Mammary microvascular endothelial cell (primary cell): ENCODE measurements around the gene ZNF454. TPM values are rescaled to one million over a fixed set of nuclear protein-coding genes. Genes with fewer than 3 reads are reported as not detected.

Experiments
- total RNA-seq: library from RNA; depleted of rRNA; stranded (reverse); fragments of >200 nt; gene quantifications from 2 replicates; pipeline ENCODE4 v1.2.3, GENCODE V29; 2015

Gene ZNF454
- total RNA-seq = 0.47 and 0.74 TPM in 2 replicates

GRCh38 chr5:178940569-178941360 is at the start of gene ZNF454:
Gene ZNF454, plus strand, starts transcription at chr5:178941198. Its CDS starts 1,594 bp downstream, at chr5:178942792.

GRCh38 chr5:178895615-178896571 is 45.1 kb upstream of the ZNF454 start, which contains the start of gene ZFP2:
Gene ZFP2, plus strand, starts transcription at chr5:178895913. Its CDS starts 35,401 bp downstream, at chr5:178931314.

GRCh38 chr5:178994580-178995340 is 53.8 kb downstream of the ZNF454 start, which contains the start of gene GRM6:
Gene GRM6, minus strand, starts transcription at chr5:178995320. Its CDS starts 376 bp downstream, at chr5:178994944.

Other genes with a start within 250 kb of the ZNF454 start
- 6.8 and 7.8 TPM in 2 replicates for gene ZNF354A, start 210.5 kb upstream of the ZNF454 start, total RNA-seq
- 3.8 and 4.1 TPM in 2 replicates for gene ZNF354B, start 81.2 kb upstream of the ZNF454 start, total RNA-seq
- gene ZFP2, start 45.3 kb upstream of the ZNF454 start, total RNA-seq = 0.15 and 0.60 TPM in 2 replicates
- not detected in 2 replicates for gene GRM6, start 54.1 kb downstream of the ZNF454 start, total RNA-seq
- 2.0 and 2.7 TPM in 2 replicates for gene ZNF879, start 82.6 kb downstream of the ZNF454 start, total RNA-seq
- 1.6 and 3.1 TPM in 2 replicates for gene ZNF354C, start 119.2 kb downstream of the ZNF454 start, total RNA-seq